Forelimb muscle (tissue), 1 donor: ENCODE results near the gene SLC25A19. TPM values are rescaled to one million over a fixed set of nuclear protein-coding genes. Genes with fewer than 3 reads are reported as not detected.
A peak's percentile ranks its signal among the peaks of the same experiment; 100 is the strongest.
"Not testable (repeated sequence)": the region's sequence is repeated elsewhere in the genome, so short reads cannot be mapped to it uniquely, and the experiment has no call there.

Experiments used
- DNase-seq: peaks from one replicate; pipeline ENCODE4 v3.0.0-alpha.2; 2013; ENCODE audit warnings: low read depth
- polyA plus RNA-seq: library from polyadenylated mRNA; unstranded; fragments of 120-200 nt; gene quantifications from one replicate; pipeline ENCODE4 v1.2.1, GENCODE V29; 2013; ENCODE audit not compliant: insufficient read length

The SLC25A19 gene
- polyA plus RNA-seq, 1 donor = 4.9 TPM

GRCh38 chr17:75267411-75268232 lies 21.6 kb downstream of the SLC25A19 start:
- no peak for DNase-seq

GRCh38 chr17:75267153-75267410 lies 22.2 kb downstream of the SLC25A19 start:
- no peak for DNase-seq

- no peak for DNase-seq
Observed at GRCh38 chr17:75266316-75267152, 22.7 kb downstream of the SLC25A19 start.

GRCh38 chr17:75265614-75266315 lies 23.5 kb downstream of the SLC25A19 start:
- DNase-seq = no peak

GRCh38 chr17:75263055-75263454 lies 26.2 kb downstream of the SLC25A19 start:
- no peak for DNase-seq

- no peak for DNase-seq
Observed at GRCh38 chr17:75262112-75262606, 27.1 kb downstream of the SLC25A19 start.

GRCh38 chr17:75261336-75262111 lies 27.7 kb downstream of the SLC25A19 start, which contains the start of the genes GGA3 and MRPS7:
Gene GGA3, minus strand, starts transcription at chr17:75261606. Its CDS starts 19 bp downstream, at chr17:75261587.
Gene MRPS7, plus strand, starts transcription at chr17:75261879. Its CDS starts 22 bp downstream, at chr17:75261901.
- DNase-seq = peak; percentile 79

GRCh38 chr17:75260641-75261335 lies 28.4 kb downstream of the SLC25A19 start:
- no peak for DNase-seq

GRCh38 chr17:75257228-75257627 lies 32.0 kb downstream of the SLC25A19 start:
- DNase-seq = not testable (repeated sequence)

GRCh38 chr17:75255954-75256698 lies 33.1 kb downstream of the SLC25A19 start:
- DNase-seq = not testable (repeated sequence)

GRCh38 chr17:75252039-75252816 lies 37.0 kb downstream of the SLC25A19 start:
- no peak for DNase-seq

GRCh38 chr17:75250009-75250471 lies 39.2 kb downstream of the SLC25A19 start:
- no peak for DNase-seq

- no peak for DNase-seq
Observed at GRCh38 chr17:75249564-75249963, 39.7 kb downstream of the SLC25A19 start.

- no peak for DNase-seq
Observed at GRCh38 chr17:75246404-75246803, 42.8 kb downstream of the SLC25A19 start.

- no peak for DNase-seq
Observed at GRCh38 chr17:75245011-75245410, 44.2 kb downstream of the SLC25A19 start.

GRCh38 chr17:75244133-75244866 lies 44.9 kb downstream of the SLC25A19 start:
- no peak for DNase-seq

GRCh38 chr17:75242461-75243042 lies 46.7 kb downstream of the SLC25A19 start:
- no peak for DNase-seq

GRCh38 chr17:75241996-75242460 lies 47.2 kb downstream of the SLC25A19 start:
- no peak for DNase-seq
